Forelimb muscle (tissue), 1 donor: ENCODE data around the gene PLXNA4. TPM values are rescaled to one million over a fixed set of nuclear protein-coding genes. Genes with fewer than 3 reads are reported as not detected.

ENCODE experiments used
- DNase-seq: peaks from one replicate; pipeline ENCODE4 v3.0.0-alpha.2; 2013; ENCODE audit warnings: low read depth
- polyA plus RNA-seq: library from polyadenylated mRNA; unstranded; fragments of 120-200 nt; gene quantifications from one replicate; pipeline ENCODE4 v1.2.1, GENCODE V29; 2013; ENCODE audit not compliant: insufficient read length

The PLXNA4 gene
- polyA plus RNA-seq, 1 donor, result 4.9 TPM

GRCh38 chr7:132145063-132145462, 431.2 kb downstream of the PLXNA4 start:
- DNase-seq, result no peak

GRCh38 chr7:132142006-132142405, 434.3 kb downstream of the PLXNA4 start:
- no peak for DNase-seq

- DNase-seq, result no peak
Measured at GRCh38 chr7:132141109-132141508, 435.2 kb downstream of the PLXNA4 start.

GRCh38 chr7:132140341-132140740, 435.9 kb downstream of the PLXNA4 start:
- no peak for DNase-seq

GRCh38 chr7:132138817-132139216, 437.5 kb downstream of the PLXNA4 start:
- DNase-seq, result no peak

GRCh38 chr7:132137681-132138080, 438.6 kb downstream of the PLXNA4 start:
- no peak for DNase-seq

- DNase-seq, result no peak
Measured at GRCh38 chr7:132135746-132136385, 440.4 kb downstream of the PLXNA4 start.

- no peak for DNase-seq
Measured at GRCh38 chr7:132134814-132135445, 441.3 kb downstream of the PLXNA4 start.

- DNase-seq, result no peak
Measured at GRCh38 chr7:132133501-132133900, 442.8 kb downstream of the PLXNA4 start.

GRCh38 chr7:132131196-132131595, 445.1 kb downstream of the PLXNA4 start:
- no peak for DNase-seq

GRCh38 chr7:132130497-132130896, 445.8 kb downstream of the PLXNA4 start:
- no peak for DNase-seq

GRCh38 chr7:132125872-132126595, 450.2 kb downstream of the PLXNA4 start:
- no peak for DNase-seq

GRCh38 chr7:132125096-132125495, 451.2 kb downstream of the PLXNA4 start:
- DNase-seq, result no peak

- no peak for DNase-seq
Measured at GRCh38 chr7:132124575-132124974, 451.7 kb downstream of the PLXNA4 start.

GRCh38 chr7:132123773-132124172, 452.5 kb downstream of the PLXNA4 start:
- no peak for DNase-seq

- DNase-seq, result no peak
Measured at GRCh38 chr7:132122901-132123300, 453.4 kb downstream of the PLXNA4 start.

GRCh38 chr7:132121987-132122386, 454.3 kb downstream of the PLXNA4 start:
- DNase-seq, result no peak

GRCh38 chr7:132118641-132119040, 457.6 kb downstream of the PLXNA4 start:
- no peak for DNase-seq

- DNase-seq, result no peak
Measured at GRCh38 chr7:132117636-132118035, 458.6 kb downstream of the PLXNA4 start.

- DNase-seq, result no peak
Measured at GRCh38 chr7:132117181-132117580, 459.1 kb downstream of the PLXNA4 start.

GRCh38 chr7:132116369-132116768, 459.9 kb downstream of the PLXNA4 start:
- no peak for DNase-seq

GRCh38 chr7:132115758-132116157, 460.5 kb downstream of the PLXNA4 start:
- DNase-seq, result no peak

GRCh38 chr7:132115028-132115427, 461.2 kb downstream of the PLXNA4 start:
- no peak for DNase-seq
